Neural progenitor cell (in vitro differentiated cells): ENCODE data around the gene PBX3. TPM values are rescaled to one million over a fixed set of nuclear protein-coding genes. Genes with fewer than 3 reads are reported as not detected.

Experiments used
- DNase-seq: peaks from one replicate; pipeline ENCODE4 v3.0.0-alpha.2; 2016; ENCODE audit warnings: low spot score
- H2AFZ ChIP-seq: fragments of 200-600 bp; sonication (generic); replicated peaks from 2 replicates; pipeline ENCODE4 v1.6.1; 2016; ENCODE audit warnings: antibody characterized with exemption
- H3F3A ChIP-seq: fragments of 200-600 bp; sonication (generic); 2 replicates; pipeline ENCODE4 v1.6.1; 2016; ENCODE audit warnings: antibody characterized with exemption, low read depth
- H3K27ac ChIP-seq: fragments of 200-600 bp; sonication (generic); 2 replicates; pipeline ENCODE4 v1.5.1; 2016; ENCODE audit warnings: mild to moderate bottlenecking
- H3K27me3 ChIP-seq: fragments of 200-600 bp; sonication (generic); 2 replicates; pipeline ENCODE4 v1.6.1; 2016; ENCODE audit warnings: mild to moderate bottlenecking, moderate library complexity
- H3K36me3 ChIP-seq: fragments of 200-600 bp; sonication (generic); 2 replicates; pipeline ENCODE4 v1.5.1; 2016
- H3K4me1 ChIP-seq: fragments of 200-600 bp; sonication (generic); 2 replicates; pipeline ENCODE4 v1.6.1; 2016; ENCODE audit warnings: mixed run types
- H3K4me2 ChIP-seq: fragments of 200-600 bp; sonication (generic); 2 replicates; pipeline ENCODE4 v1.6.1; 2016
- H3K4me3 ChIP-seq: fragments of 200-600 bp; sonication (generic); 2 replicates; pipeline ENCODE4 v1.5.1; 2016
- H3K79me2 ChIP-seq: fragments of 200-600 bp; sonication (generic); 2 replicates; pipeline ENCODE4 v1.6.1; 2016; ENCODE audit warnings: low read depth
- H3K9ac ChIP-seq: fragments of 200-600 bp; sonication (generic); 2 replicates; pipeline ENCODE4 v1.6.1; 2016
- H3K9me3 ChIP-seq: fragments of 200-600 bp; sonication (generic); 2 replicates; pipeline ENCODE4 v1.5.1; 2016; ENCODE audit warnings: low read depth
- H4K20me1 ChIP-seq: fragments of 200-600 bp; sonication (generic); 2 replicates; pipeline ENCODE4 v1.6.1; 2016; ENCODE audit warnings: low read depth
- H3K27ac Mint-ChIP-seq: 3 replicates; pipeline ENCODE4 v1.8.0; 2021; ENCODE audit warnings: mixed read lengths
- H3K27me3 Mint-ChIP-seq: 2 replicates; pipeline ENCODE4 v1.8.0; 2022; ENCODE audit warnings: low read depth, mild to moderate bottlenecking, inconsistent platforms, moderate library complexity, mixed read lengths; ENCODE audit not compliant: insufficient read depth
- H3K36me3 Mint-ChIP-seq: 3 replicates; pipeline ENCODE4 v1.8.0; 2021; ENCODE audit warnings: mixed read lengths
- H3K4me1 Mint-ChIP-seq: 3 replicates; pipeline ENCODE4 v1.8.0; 2021; ENCODE audit warnings: mixed read lengths
- H3K4me3 Mint-ChIP-seq: 3 replicates; pipeline ENCODE4 v1.8.0; 2021; ENCODE audit warnings: mild to moderate bottlenecking, moderate library complexity, mixed read lengths
- H3K9me3 Mint-ChIP-seq: 3 replicates; pipeline ENCODE4 v1.8.0; 2020; ENCODE audit warnings: mixed read lengths
- CTCF ChIP-seq: fragments of 200-600 bp; sonication (generic); IDR thresholded peaks from 2 replicates; pipeline ENCODE4 v1.5.1; 2017; ENCODE audit warnings: antibody characterized with exemption, mild to moderate bottlenecking
- EZH2 ChIP-seq: fragments of 200-600 bp; sonication (generic); IDR thresholded peaks from 2 replicates; pipeline ENCODE4 v1.6.1; 2017; ENCODE audit warnings: antibody characterized with exemption, mild to moderate bottlenecking, moderate library complexity
- EZH2phosphoT487 ChIP-seq: fragments of 200-600 bp; sonication (generic); IDR thresholded peaks from 2 replicates; pipeline ENCODE4 v1.6.1; 2017; ENCODE audit warnings: antibody characterized with exemption
- total RNA-seq: library from RNA; depleted of rRNA; stranded (reverse); fragments of >200 nt; gene quantifications from 2 replicates; pipeline ENCODE4 v1.2.3, GENCODE V29; 2015; ENCODE audit warnings: low replicate concordance

The PBX3 gene
- total RNA-seq, 1 donor from 2014 or later = 99.5 TPM

GRCh38 chr9:125856331-125856730 is 109.2 kb downstream of the PBX3 start:
- H3K27ac Mint-ChIP-seq = no peak overlapping the region
- no peaks in the 10 kb centered on the region for H3K27me3 Mint-ChIP-seq
- TF ChIP-seq EZH2phosphoT487 (no peak), CTCF (no peak), EZH2 (no peak)
- Histone ChIP-seq H3K4me3 (no peak overlapping the region), H3K79me2 (peaks cover 92% of the 10 kb centered on the region), H3K9me3 (no peaks in the 10 kb centered on the region), H3K4me2 (no peak overlapping the region), H3K4me1 (no peaks in the 10 kb centered on the region), H3K36me3 (no peaks in the 10 kb centered on the region), H2AFZ (no peak overlapping the region), H4K20me1 (peaks cover 41% of the 10 kb centered on the region), H3K9ac (no peak overlapping the region), H3K27ac (no peak overlapping the region), H3F3A (peaks cover 4% of the 10 kb centered on the region), H3K27me3 (no peaks in the 10 kb centered on the region)
- peaks cover 3% of the 10 kb centered on the region for H3K9me3 Mint-ChIP-seq
- peaks cover 14% of the 10 kb centered on the region for H3K4me1 Mint-ChIP-seq
- H3K36me3 Mint-ChIP-seq = peaks cover 5% of the 10 kb centered on the region
- H3K4me3 Mint-ChIP-seq = no peak overlapping the region
- DNase-seq = no peak

GRCh38 chr9:125861405-125862058 is 114.4 kb downstream of the PBX3 start:
- no peak for DNase-seq
- H3K4me3 ChIP-seq = no peak overlapping the region
- no peak overlapping the region for H2AFZ ChIP-seq
- H3K9me3 ChIP-seq = no peaks in the 10 kb centered on the region
- H3K27ac ChIP-seq = no peak overlapping the region
- Mint-ChIP-seq H3K36me3 (peaks cover 13% of the 10 kb centered on the region), H3K27ac (no peak overlapping the region), H3K9me3 (peaks cover 5% of the 10 kb centered on the region), H3K4me3 (no peak overlapping the region), H3K27me3 (no peaks in the 10 kb centered on the region), H3K4me1 (peaks cover under 1% of the 10 kb centered on the region)
- no peaks in the 10 kb centered on the region for H3K4me1 ChIP-seq
- H3K36me3 ChIP-seq = no peaks in the 10 kb centered on the region
- no peaks in the 10 kb centered on the region for H3K27me3 ChIP-seq
- peaks cover 93% of the 10 kb centered on the region for H3K79me2 ChIP-seq
- peaks cover under 1% of the 10 kb centered on the region for H3F3A ChIP-seq
- H3K4me2 ChIP-seq = no peak overlapping the region
- no peak for TF ChIP-seq CTCF
- no peak for TF ChIP-seq EZH2
- no peak for TF ChIP-seq EZH2phosphoT487
- H3K9ac ChIP-seq = no peak overlapping the region
- peaks cover 17% of the 10 kb centered on the region for H4K20me1 ChIP-seq

GRCh38 chr9:125863923-125864322 is 116.8 kb downstream of the PBX3 start:
- Mint-ChIP-seq H3K4me1 (no peaks in the 10 kb centered on the region), H3K27ac (no peak overlapping the region), H3K9me3 (peaks cover 5% of the 10 kb centered on the region), H3K36me3 (peaks cover 13% of the 10 kb centered on the region), H3K4me3 (no peak overlapping the region), H3K27me3 (no peaks in the 10 kb centered on the region)
- Histone ChIP-seq H3K9me3 (no peaks in the 10 kb centered on the region), H3K4me1 (no peaks in the 10 kb centered on the region), H3K79me2 (peaks cover 79% of the 10 kb centered on the region), H3K36me3 (no peaks in the 10 kb centered on the region), H3K4me2 (no peak overlapping the region), H3K27me3 (no peaks in the 10 kb centered on the region), H2AFZ (no peak overlapping the region), H3K9ac (no peak overlapping the region), H4K20me1 (peaks cover 20% of the 10 kb centered on the region), H3K4me3 (no peak overlapping the region), H3F3A (no peaks in the 10 kb centered on the region), H3K27ac (no peak overlapping the region)
- TF ChIP-seq EZH2phosphoT487 (no peak), CTCF (no peak), EZH2 (no peak)
- DNase-seq = no peak
